Midbrain (tissue), 1 donor: Measurements from ENCODE around the gene PLEKHG1.

Experiments
- DNase-seq: peaks from one replicate; lab custom pipeline; 2025; lab: John Stamatoyannopoulos, UW

Gene PLEKHG1

GRCh38 chr6:150619275-150619674, 19.6 kb downstream of the PLEKHG1 start:
- no peak for DNase-seq

GRCh38 chr6:150620244-150620643, 20.6 kb downstream of the PLEKHG1 start:
- no peak for DNase-seq

- DNase-seq: no peak
These were observed 21.1 kb downstream of the PLEKHG1 start for GRCh38 chr6:150620763-150621162.

DNA sequence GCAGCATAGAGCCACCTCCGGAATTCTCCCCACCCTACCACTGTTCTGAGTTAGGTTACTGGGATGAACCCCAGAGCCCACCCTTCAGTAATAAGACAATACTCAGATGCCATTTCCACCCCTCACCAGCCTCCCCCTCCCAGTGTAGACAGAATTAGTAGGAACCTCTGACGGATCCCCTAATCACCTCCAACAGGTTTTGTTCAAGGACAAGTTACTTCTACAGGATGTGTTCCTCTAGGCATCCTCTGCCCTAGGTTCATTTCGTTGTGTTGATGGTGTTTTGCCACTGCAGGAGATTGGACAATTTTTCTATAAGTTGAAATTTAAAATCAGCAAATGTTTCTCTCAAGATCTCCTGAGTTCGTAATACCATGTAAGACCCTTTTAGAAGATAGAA, 22.8 kb downstream of the PLEKHG1 start:
- no peak for DNase-seq

GRCh38 chr6:150622941-150623874, 23.5 kb downstream of the PLEKHG1 start:
- DNase-seq: no peak

GRCh38 chr6:150624191-150624590, 24.5 kb downstream of the PLEKHG1 start:
- DNase-seq: no peak

DNA sequence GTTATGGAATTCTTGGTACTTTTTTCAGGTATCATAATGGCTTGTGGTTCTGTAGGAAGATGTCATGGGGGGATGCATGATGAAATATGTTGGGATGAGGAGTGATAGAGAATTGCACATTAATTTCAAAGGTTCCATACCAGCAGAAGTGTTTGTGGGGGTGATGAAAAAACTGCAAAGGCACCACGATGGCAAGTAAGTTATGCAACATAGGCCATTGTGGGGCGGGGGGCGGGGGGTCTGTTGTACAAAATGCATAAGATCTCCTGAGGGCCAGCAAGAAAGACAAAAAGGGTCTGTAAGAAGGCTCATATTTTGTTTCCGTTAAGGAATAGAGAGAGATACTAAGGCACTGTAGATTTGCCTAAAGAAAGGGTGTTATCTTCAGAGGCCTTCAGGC, 26.2 kb downstream of the PLEKHG1 start:
- no peak for DNase-seq

GRCh38 chr6:150627154-150627553, 27.5 kb downstream of the PLEKHG1 start:
- DNase-seq: no peak

DNA sequence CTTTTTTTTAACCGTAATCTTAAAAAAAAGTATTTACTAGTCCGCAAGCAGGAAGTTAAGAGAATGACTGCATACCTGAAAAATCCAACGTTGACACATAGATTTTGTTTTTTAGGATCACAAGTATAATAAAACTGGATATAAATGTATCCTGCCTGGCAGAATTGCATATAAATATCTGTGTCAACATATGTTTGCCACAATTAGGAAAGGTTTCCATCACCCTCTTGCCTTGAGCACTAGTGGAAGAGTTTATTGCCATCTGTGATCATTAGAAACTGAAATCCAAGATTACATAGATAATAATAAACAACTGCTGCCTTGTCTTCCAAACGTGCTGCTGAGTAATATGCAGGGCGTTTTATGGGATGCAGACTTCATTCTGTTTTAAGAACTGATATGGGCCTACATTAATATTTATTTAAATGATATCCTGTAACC, 27.9 kb downstream of the PLEKHG1 start:
- DNase-seq: no peak

GRCh38 chr6:150628908-150629307, 29.2 kb downstream of the PLEKHG1 start:
- no peak for DNase-seq

GRCh38 chr6:150631283-150631983, 31.7 kb downstream of the PLEKHG1 start:
- no peak for DNase-seq

DNA sequence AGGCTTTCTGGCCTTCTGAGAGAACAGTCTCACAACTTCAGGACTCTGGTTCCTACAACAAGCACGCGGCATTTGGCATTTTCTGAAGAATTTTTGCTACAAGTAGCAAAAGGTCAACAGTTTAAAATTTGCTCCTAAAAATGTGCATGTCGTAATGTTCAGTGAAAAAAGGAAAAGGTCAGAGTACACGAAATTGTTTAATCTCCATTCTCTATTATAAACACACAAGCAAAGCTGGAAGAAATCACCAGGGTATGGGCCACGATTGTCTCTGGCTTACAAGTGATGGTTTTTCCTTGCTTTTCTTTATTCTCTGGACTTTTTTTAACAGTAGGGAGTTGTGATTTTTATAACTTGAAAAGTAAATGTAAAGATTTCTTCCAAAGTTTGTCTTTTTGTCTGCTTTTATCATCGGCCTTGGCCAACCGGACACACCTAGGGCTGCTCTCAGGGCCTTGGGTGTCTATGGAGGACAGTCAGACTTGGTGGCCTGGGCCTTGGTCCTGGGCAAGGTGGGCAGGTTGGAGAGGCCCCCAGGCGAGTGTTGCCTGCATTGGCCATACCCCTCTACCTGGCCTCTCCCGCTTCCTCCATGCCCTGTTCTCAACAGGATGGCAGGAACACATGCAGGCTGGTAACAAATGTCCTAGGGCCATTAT, 32.4 kb downstream of the PLEKHG1 start:
- no peak for DNase-seq

- DNase-seq: no peak
These were observed 33.2 kb downstream of the PLEKHG1 start for GRCh38 chr6:150632785-150633485.

DNA sequence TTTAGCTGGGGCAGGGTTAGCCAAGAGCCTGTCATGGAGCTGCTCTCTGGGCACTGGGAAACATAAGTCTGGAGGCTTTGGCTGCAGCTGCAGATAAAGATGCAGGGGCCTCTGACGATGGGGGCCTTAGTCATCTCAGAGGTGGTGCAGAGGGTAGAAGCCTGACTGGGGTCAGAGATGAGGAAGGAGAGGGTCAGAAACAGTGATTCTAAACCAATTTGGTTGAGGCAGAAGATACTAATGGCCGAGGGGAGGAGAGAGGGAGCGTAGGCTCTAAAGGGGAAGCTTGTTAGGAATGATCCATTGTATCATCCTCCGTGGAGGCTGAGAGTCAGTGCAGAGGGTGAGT, 33.8 kb downstream of the PLEKHG1 start:
- DNase-seq: no peak

- DNase-seq: no peak
These were observed 34.7 kb downstream of the PLEKHG1 start for GRCh38 chr6:150634176-150634963.

GRCh38 chr6:150634964-150635292, 35.2 kb downstream of the PLEKHG1 start:
- DNase-seq: no peak

GRCh38 chr6:150635906-150636514, 36.3 kb downstream of the PLEKHG1 start:
- DNase-seq: no peak

GRCh38 chr6:150636808-150637207, 37.1 kb downstream of the PLEKHG1 start:
- no peak for DNase-seq

GRCh38 chr6:150637266-150637665, 37.6 kb downstream of the PLEKHG1 start:
- DNase-seq: no peak

GRCh38 chr6:150638267-150638666, 38.6 kb downstream of the PLEKHG1 start:
- no peak for DNase-seq

DNA sequence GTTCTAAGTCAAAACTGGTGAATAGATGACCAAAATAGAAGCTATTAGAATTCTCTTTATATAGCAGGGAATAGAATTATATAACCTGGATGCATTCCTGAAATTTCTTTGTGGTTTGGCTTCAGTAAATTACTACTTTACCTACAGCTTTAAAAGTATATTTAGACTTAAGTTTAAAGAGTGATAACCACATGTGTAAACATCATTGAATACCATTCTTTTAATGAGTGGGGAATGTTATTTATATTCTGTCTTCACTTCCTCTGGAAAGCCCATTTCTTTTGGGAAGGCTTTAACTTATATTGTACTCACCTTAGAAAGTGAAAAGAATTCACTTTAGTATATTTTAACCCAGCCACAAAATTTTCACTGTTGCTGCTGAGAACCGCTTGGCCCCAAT, 39.1 kb downstream of the PLEKHG1 start:
- DNase-seq: no peak
